Testis (tissue), 3 donors: ENCODE results near the gene MAGEF1. TPM values are rescaled to one million over a fixed set of nuclear protein-coding genes. Genes with fewer than 3 reads are reported as not detected.

Source experiments
- DNase-seq: peaks from one replicate; pipeline ENCODE4 v3.0.0-alpha.2; 2019
- H3K27ac ChIP-seq, 2 donors: fragments of 200-600 bp; sonication (generic); one replicate each; pipeline ENCODE4 v1.5.1; 2019
- H3K27me3 ChIP-seq: fragments of 200-600 bp; sonication (generic); one replicate; pipeline ENCODE4 v1.5.1; 2019
- H3K36me3 ChIP-seq: fragments of 200-600 bp; sonication (generic); one replicate; pipeline ENCODE4 v1.5.1; 2017; ENCODE audit warnings: low read depth; ENCODE audit errors: missing control alignments
- H3K4me1 ChIP-seq: fragments of 200-600 bp; sonication (generic); one replicate; pipeline ENCODE4 v1.5.1; 2019
- H3K4me3 ChIP-seq, 2 donors: fragments of 200-600 bp; sonication (generic); one replicate each; pipeline ENCODE4 v1.5.1; 2017 to 2019
- H3K9me3 ChIP-seq: fragments of 200-600 bp; sonication (generic); one replicate; pipeline ENCODE4 v1.5.1; 2017
- CTCF ChIP-seq, 3 experiments: fragments of 450-650 bp in 2 of 3; fragments of 200-600 bp in 1 of 3; sonication (generic) in 1 of 3; IDR thresholded peaks; one replicate each; pipeline ENCODE4 v1.5.1; 2016 to 2019; ENCODE audit warnings: antibody characterized with exemption in 3 of 3, mild to moderate bottlenecking in 2 of 3, moderate library complexity in 1 of 3
- POLR2A ChIP-seq: fragments of 450-650 bp; IDR thresholded peaks from one replicate; pipeline ENCODE4 v1.6.1; 2017; ENCODE audit warnings: antibody characterized with exemption, mild to moderate bottlenecking, moderate library complexity
- WGBS, 2 donors: methylation state at CpG; one replicate each; pipeline ENCODE4 v1.1.5; 2018; 5-methylcytosine and 5-hydroxymethylcytosine counted together
- intact Hi-C: fragments of 100-400 bp; cut with DNase I; formaldehyde crosslinking; loops from one replicate; pipeline ENCODE4 v1.15.1; 2023; ENCODE audit warnings: low total_unique reads
- polyA plus RNA-seq: library from polyadenylated mRNA; stranded (reverse); fragments of 350-450 nt; fragmentation: Illumina TruSeq; extraction: RNeasy Lipid Tissue Mini Kit (QIAGEN cat#74804); gene quantifications from one replicate; pipeline ENCODE4 v1.2.3, GENCODE V29; 2014; ENCODE audit warnings: low read depth, low replicate concordance; ENCODE audit not compliant: insufficient read depth
- total RNA-seq, 2 donors: library from RNA; depleted of rRNA; stranded (reverse); fragments of >200 nt; gene quantifications; one replicate each; pipeline ENCODE4 v1.2.3, GENCODE V29; 2016

The MAGEF1 gene
- total and polyA plus RNA-seq, 3 donors from 2014 or later = 22.8 to 33.5 (median 25.1) TPM

- H3K4me3 ChIP-seq = no peak overlapping the region
- intact Hi-C loops = no loop called here
- no peaks in the 10 kb centered on the region for H3K27me3 ChIP-seq
- TF ChIP-seq CTCF (IDR thresholded peaks at IDR 0.05) (no peak), POLR2A (no peak)
- 83 to 96% methylated on average over 2 to 3 of the region's 3 CpGs for WGBS, 2 donors
- H3K9me3 ChIP-seq = no peaks in the 10 kb centered on the region
- H3K36me3 ChIP-seq = no peaks in the 10 kb centered on the region
- no peak overlapping the region for H3K27ac ChIP-seq
- no peak for DNase-seq
- H3K4me1 ChIP-seq = no peaks in the 10 kb centered on the region
These were observed 25.2 kb upstream of the MAGEF1 start for GRCh38 chr3:184737063-184737462.

- no peak for DNase-seq
- Histone ChIP-seq H3K4me3 (no peak overlapping the region), H3K9me3 (no peaks in the 10 kb centered on the region), H3K27ac (no peak overlapping the region), H3K27me3 (no peaks in the 10 kb centered on the region), H3K36me3 (no peaks in the 10 kb centered on the region), H3K4me1 (no peaks in the 10 kb centered on the region)
- intact Hi-C loops = no loop called here
- WGBS, 2 donors = 88 to 95% methylated on average over 12 to 14 of the region's 14 CpGs
- TF ChIP-seq CTCF (IDR thresholded peaks at IDR 0.05) = no peak
- TF ChIP-seq POLR2A = no peak
These were observed 23.2 kb upstream of the MAGEF1 start for GRCh38 chr3:184734903-184735701.

GRCh38 chr3:184733971-184734608, 22.2 kb upstream of the MAGEF1 start:
- Histone ChIP-seq H3K27ac (no peak overlapping the region), H3K36me3 (no peaks in the 10 kb centered on the region), H3K9me3 (no peaks in the 10 kb centered on the region), H3K4me3 (no peak overlapping the region), H3K27me3 (no peaks in the 10 kb centered on the region), H3K4me1 (no peaks in the 10 kb centered on the region)
- 86 to 91% methylated on average over 8 of the region's 8 CpGs for WGBS, 2 donors
- no peak for DNase-seq
- TF ChIP-seq POLR2A (no peak), CTCF (IDR thresholded peaks at IDR 0.05) (no peak)
- intact Hi-C loops = no loop called here

GRCh38 chr3:184733181-184733580, 21.3 kb upstream of the MAGEF1 start:
- WGBS, 2 donors = 77 to 94% methylated on average over 4 of the region's 4 CpGs
- no peak for DNase-seq
- intact Hi-C loops = no loop called here
- Histone ChIP-seq H3K27me3 (no peaks in the 10 kb centered on the region), H3K9me3 (no peaks in the 10 kb centered on the region), H3K4me3 (no peak overlapping the region), H3K36me3 (no peaks in the 10 kb centered on the region), H3K27ac (no peak overlapping the region), H3K4me1 (no peaks in the 10 kb centered on the region)
- no peak for TF ChIP-seq CTCF (IDR thresholded peaks at IDR 0.05)
- no peak for TF ChIP-seq POLR2A
